Sigmoid colon (tissue), 7 donors: ENCODE measurements around the gene CACNG3. TPM values are rescaled to one million over a fixed set of nuclear protein-coding genes. Genes with fewer than 3 reads are reported as not detected.

Source experiments
- DNase-seq: peaks from one replicate; pipeline ENCODE4 v3.0.0-alpha.2; 2019
- H3K27ac ChIP-seq, 4 donors: fragments of 200-600 bp; sonication (generic); one replicate each; pipeline ENCODE4 v1.5.1; 2016 to 2019; ENCODE audit warnings: mild to moderate bottlenecking in 1 of 4
- H3K27me3 ChIP-seq, 3 donors: fragments of 200-600 bp; sonication (generic); one replicate each; pipeline ENCODE4 v1.5.1; 2019; ENCODE audit warnings: mild to moderate bottlenecking in 1 of 3
- H3K36me3 ChIP-seq, 4 donors: fragments of 200-600 bp; sonication (generic); one replicate each; pipeline ENCODE4 v1.5.1; 2016 to 2019
- H3K4me1 ChIP-seq, 4 donors: fragments of 200-600 bp; sonication (generic); one replicate each; pipeline ENCODE4 v1.5.1; 2017 to 2019
- H3K4me3 ChIP-seq, 4 donors: fragments of 200-600 bp; sonication (generic); one replicate each; pipeline ENCODE4 v1.5.1; 2017 to 2019; ENCODE audit warnings: mild to moderate bottlenecking in 2 of 4, moderate library complexity in 1 of 4
- H3K9me3 ChIP-seq, 4 donors: fragments of 200-600 bp in 3 of 4; sonication (generic) in 3 of 4; one replicate each; pipeline versions ENCODE4 v1.5.1 to v1.6.1; 2013 to 2019
- EP300 ChIP-seq, 4 donors: sonication (generic); formaldehyde crosslinking; IDR thresholded peaks; one replicate each; pipeline ENCODE4 v1.6.1; 2017; ENCODE audit warnings: antibody characterized with exemption in 4 of 4
- POLR2A ChIP-seq, 2 donors: fragments of 450-650 bp; IDR thresholded peaks; one replicate each; pipeline ENCODE4 v1.6.1; 2016; ENCODE audit warnings: antibody characterized with exemption in 2 of 2, mild to moderate bottlenecking in 2 of 2, moderate library complexity in 2 of 2
- POLR2AphosphoS5 ChIP-seq, 4 donors: sonication (generic); formaldehyde crosslinking; IDR thresholded peaks; one replicate each; pipeline ENCODE4 v1.6.1; 2017; ENCODE audit warnings: antibody characterized with exemption in 4 of 4
- WGBS, 2 donors: extraction: QIAGEN DNeasy Blood & Tissue Kit; methylation state at CpG; one replicate each; pipeline ENCODE4 v1.1.7; 2013; 5-methylcytosine and 5-hydroxymethylcytosine counted together
- intact Hi-C: fragments of 100-400 bp; cut with DNase I; formaldehyde crosslinking; loops from one replicate; pipeline ENCODE4 v1.15.1; 2023
- polyA plus RNA-seq, 3 donors: library from polyadenylated mRNA; stranded (reverse); fragments of 200-250 nt; gene quantifications; one replicate each; pipeline ENCODE4 v1.2.3, GENCODE V29; 2013
- total RNA-seq, 4 donors: library from RNA; depleted of rRNA; stranded (reverse); fragments of >200 nt; gene quantifications; one replicate each; pipeline ENCODE4 v1.1.0, GENCODE V29; 2016
- TF ChIP-seq, protein P1 (sequence below), 4 experiments: fragments of 450-650 bp in 3 of 4; fragments of 200-600 bp in 1 of 4; IDR thresholded peaks; one replicate each; pipeline ENCODE4 v1.5.1; 2016 to 2019; ENCODE audit warnings: antibody characterized with exemption in 4 of 4, mild to moderate bottlenecking in 3 of 4, moderate library complexity in 2 of 4
- donor health status: healthy with polysubstance abuse.
- donor health status: Bipolar disorder and iron deficiency.
- donor health status: healthy.

CACNG3 gene
- total and polyA plus RNA-seq, 7 donors: not detected

DNA sequence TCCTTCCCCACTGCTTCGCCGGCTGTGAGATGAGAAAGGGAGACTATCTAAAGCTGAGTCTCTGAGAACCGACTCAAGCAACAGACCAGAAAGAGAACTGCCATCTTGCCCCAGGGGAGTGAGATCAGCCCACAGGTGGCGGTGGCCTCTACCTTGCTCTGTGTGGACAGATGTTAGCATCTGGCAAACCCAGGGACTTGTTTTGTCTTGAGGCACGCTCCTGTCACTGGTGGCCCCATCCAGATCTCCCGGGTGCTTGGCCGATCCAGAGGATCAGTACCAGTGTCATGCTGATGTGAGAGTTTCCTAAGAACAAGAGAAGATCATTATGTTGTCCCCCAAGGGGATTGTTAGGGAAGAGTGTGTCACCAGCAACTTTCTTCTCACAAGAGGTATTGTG lies 101.4 kb downstream of the CACNG3 start:
- no peak for TF ChIP-seq POLR2A (IDR thresholded peaks at IDR 0.05)
- TF ChIP-seq EP300 (IDR thresholded peaks at IDR 0.05): no peak
- no peak for TF ChIP-seq POLR2AphosphoS5 (IDR thresholded peaks at IDR 0.05)
- TF ChIP-seq, protein P1, sequence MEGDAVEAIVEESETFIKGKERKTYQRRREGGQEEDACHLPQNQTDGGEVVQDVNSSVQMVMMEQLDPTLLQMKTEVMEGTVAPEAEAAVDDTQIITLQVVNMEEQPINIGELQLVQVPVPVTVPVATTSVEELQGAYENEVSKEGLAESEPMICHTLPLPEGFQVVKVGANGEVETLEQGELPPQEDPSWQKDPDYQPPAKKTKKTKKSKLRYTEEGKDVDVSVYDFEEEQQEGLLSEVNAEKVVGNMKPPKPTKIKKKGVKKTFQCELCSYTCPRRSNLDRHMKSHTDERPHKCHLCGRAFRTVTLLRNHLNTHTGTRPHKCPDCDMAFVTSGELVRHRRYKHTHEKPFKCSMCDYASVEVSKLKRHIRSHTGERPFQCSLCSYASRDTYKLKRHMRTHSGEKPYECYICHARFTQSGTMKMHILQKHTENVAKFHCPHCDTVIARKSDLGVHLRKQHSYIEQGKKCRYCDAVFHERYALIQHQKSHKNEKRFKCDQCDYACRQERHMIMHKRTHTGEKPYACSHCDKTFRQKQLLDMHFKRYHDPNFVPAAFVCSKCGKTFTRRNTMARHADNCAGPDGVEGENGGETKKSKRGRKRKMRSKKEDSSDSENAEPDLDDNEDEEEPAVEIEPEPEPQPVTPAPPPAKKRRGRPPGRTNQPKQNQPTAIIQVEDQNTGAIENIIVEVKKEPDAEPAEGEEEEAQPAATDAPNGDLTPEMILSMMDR (IDR thresholded peaks at IDR 0.05): no peak

DNA sequence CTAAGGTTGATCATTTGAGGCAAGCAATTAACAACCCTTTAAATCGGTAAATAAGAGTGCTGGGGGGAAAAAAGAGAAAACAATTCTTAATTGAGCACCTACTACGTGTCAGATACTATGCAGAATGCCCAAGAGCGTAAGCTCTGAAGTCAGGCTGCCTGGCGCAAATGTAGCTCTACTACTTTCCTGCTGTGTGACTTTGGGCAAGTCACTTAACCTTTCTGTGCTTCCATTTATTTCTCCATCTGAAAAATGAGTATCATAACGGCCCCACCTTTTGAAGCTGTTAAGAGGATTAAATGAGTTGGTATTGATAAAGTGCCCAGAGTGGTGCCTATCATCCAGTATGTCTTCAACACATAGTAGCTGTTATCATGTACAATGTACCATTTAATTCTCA lies 102.0 kb downstream of the CACNG3 start:
- H3K4me3 ChIP-seq: no peak overlapping the region
- no peaks in the 10 kb centered on the region for H3K27me3 ChIP-seq
- no peaks in the 10 kb centered on the region for H3K36me3 ChIP-seq
- no peak overlapping the region for H3K27ac ChIP-seq
- 62 to 68% methylated on average over 5 of the region's 5 CpGs for WGBS, 2 donors
- intact Hi-C loops: no loop called here
- no peak for DNase-seq
- H3K9me3 ChIP-seq: no peaks in the 10 kb centered on the region
- H3K4me1 ChIP-seq: peaks cover 0 to 5% (median under 1%) of the 10 kb centered on the region in 4 donors
- TF ChIP-seq POLR2AphosphoS5 (IDR thresholded peaks at IDR 0.05) (no peak), POLR2A (IDR thresholded peaks at IDR 0.05) (no peak), EP300 (IDR thresholded peaks at IDR 0.05) (no peak)
- TF ChIP-seq, protein P1 (IDR thresholded peaks at IDR 0.05): no peak

More for the DNA sequence above, 101.4 kb downstream of the CACNG3 start:
- whole genome bisulfite sequencing, 2 donors: 81 to 82% methylated on average over 7 of the region's 7 CpGs
- Histone ChIP-seq H3K4me3 (no peak overlapping the region), H3K36me3 (no peaks in the 10 kb centered on the region), H3K27me3 (no peaks in the 10 kb centered on the region), H3K4me1 (no peaks in the 10 kb centered on the region), H3K9me3 (no peaks in the 10 kb centered on the region), H3K27ac (no peak overlapping the region)
- no peak for DNase-seq
- intact Hi-C loops: no loop called here

DNA sequence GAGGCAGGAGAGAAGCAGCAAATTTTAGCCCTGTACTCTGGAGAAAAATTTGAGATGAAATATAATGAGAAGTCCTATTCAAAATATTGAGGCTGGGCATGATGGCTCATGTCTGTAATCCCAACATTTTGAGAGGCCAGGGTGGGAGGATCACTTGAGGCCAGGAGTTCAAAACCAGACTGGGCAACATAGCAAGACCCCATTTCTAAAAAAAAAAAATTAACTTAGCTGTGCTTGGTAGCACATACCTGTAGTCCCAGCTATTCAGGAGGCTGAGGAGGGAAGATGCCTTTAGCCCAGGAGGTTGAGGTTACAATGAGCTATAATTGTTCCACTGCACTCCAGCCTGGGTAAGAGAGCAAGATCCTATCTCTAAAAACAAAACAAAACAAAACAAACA lies 103.4 kb downstream of the CACNG3 start:
- Histone ChIP-seq H3K4me3 (no peak overlapping the region), H3K9me3 (no peaks in the 10 kb centered on the region), H3K27ac (no peak overlapping the region), H3K27me3 (no peaks in the 10 kb centered on the region), H3K4me1 (peaks cover 0 to 7% (median 3%) of the 10 kb centered on the region in 4 donors), H3K36me3 (no peaks in the 10 kb centered on the region)
- no peak for DNase-seq
- TF ChIP-seq EP300 (IDR thresholded peaks at IDR 0.05) (no peak), POLR2A (IDR thresholded peaks at IDR 0.05) (no peak), POLR2AphosphoS5 (IDR thresholded peaks at IDR 0.05) (no peak)
- TF ChIP-seq, protein P1 (IDR thresholded peaks at IDR 0.05): no peak
- intact Hi-C loops: no loop called here

DNA sequence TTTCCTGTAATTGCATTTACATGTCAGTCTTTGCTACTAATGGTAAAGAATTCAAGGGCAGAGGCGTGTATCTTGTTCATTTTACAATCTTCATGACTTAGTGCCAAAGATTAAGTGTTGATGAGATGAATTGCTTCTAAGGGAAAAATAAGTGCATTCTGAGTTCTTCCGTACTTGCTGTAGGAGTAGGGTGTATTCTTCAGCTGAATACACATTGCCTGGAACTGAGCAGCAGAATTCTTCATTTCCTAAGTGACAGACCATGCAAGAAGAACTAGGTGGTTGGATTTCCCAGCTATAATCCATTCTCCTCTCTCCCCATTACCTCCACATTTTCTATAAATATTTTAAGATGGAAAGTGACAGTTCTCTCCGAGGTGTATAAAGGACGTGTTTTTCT lies 104.8 kb downstream of the CACNG3 start:
- Histone ChIP-seq H3K9me3 (no peaks in the 10 kb centered on the region), H3K4me3 (no peak overlapping the region), H3K27me3 (no peaks in the 10 kb centered on the region), H3K36me3 (no peaks in the 10 kb centered on the region), H3K27ac (no peak overlapping the region), H3K4me1 (peaks cover 0 to 7% (median 3%) of the 10 kb centered on the region in 4 donors)
- WGBS, 2 donors: 62 to 83% methylated on average over 4 of the region's 4 CpGs
- TF ChIP-seq, protein P1 (IDR thresholded peaks at IDR 0.05): no peak
- TF ChIP-seq POLR2A (IDR thresholded peaks at IDR 0.05): no peak
- TF ChIP-seq POLR2AphosphoS5 (IDR thresholded peaks at IDR 0.05): no peak
- no peak for TF ChIP-seq EP300 (IDR thresholded peaks at IDR 0.05)
- intact Hi-C loops: no loop called here
- no peak for DNase-seq

DNA sequence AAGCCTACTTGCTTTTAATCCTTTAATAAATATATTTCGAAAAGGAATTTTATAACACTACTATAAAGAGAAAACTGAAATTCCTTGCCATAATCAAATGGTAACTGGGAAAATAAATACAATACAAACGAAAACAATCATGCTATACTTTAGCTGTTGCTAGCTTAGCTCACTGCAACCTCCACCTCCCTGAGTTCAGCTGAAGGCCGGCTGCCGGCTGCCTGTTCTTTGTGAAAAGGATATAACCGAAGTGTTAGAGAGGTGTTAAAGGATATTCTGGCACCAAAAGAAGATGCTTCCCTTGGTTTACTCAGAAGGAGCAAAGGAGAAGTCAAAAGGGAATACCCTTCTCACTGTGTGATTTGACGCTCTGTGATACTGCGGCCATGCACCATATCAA lies 108.5 kb downstream of the CACNG3 start:
- Histone ChIP-seq H3K4me3 (no peak overlapping the region), H3K27me3 (no peaks in the 10 kb centered on the region), H3K4me1 (peaks cover 0 to 7% (median 3%) of the 10 kb centered on the region in 4 donors), H3K27ac (no peak overlapping the region), H3K36me3 (no peaks in the 10 kb centered on the region), H3K9me3 (no peaks in the 10 kb centered on the region)
- no peak for DNase-seq
- intact Hi-C loops: no loop called here
- TF ChIP-seq EP300 (IDR thresholded peaks at IDR 0.05): no peak
- no peak for TF ChIP-seq POLR2AphosphoS5 (IDR thresholded peaks at IDR 0.05)
- TF ChIP-seq, protein P1 (IDR thresholded peaks at IDR 0.05): no peak
- no peak for TF ChIP-seq POLR2A (IDR thresholded peaks at IDR 0.05)
- 66 to 76% methylated on average over 7 of the region's 7 CpGs for WGBS, 2 donors
